Natural killer cell (primary cell): ENCODE results near the gene C13orf46. TPM values are rescaled to one million over a fixed set of nuclear protein-coding genes. Genes with fewer than 3 reads are reported as not detected.

Source experiments
- ATAC-seq, 3 donors: fragments of 150-1000 bp in 2 of 3; fragments of 200-7000 bp in 1 of 3; cut with Tn5 transposase; 1 replicate in 1 of 3; 2 replicates in 2 of 3; pipeline ENCODE4 v1.10.0; 2021; ENCODE audit warnings: mild to moderate bottlenecking in 2 of 3, moderate library complexity in 2 of 3
- DNase-seq, 2 donors: peaks; one replicate each; pipeline versions ENCODE4 v3.0.0 to v3.0.0-alpha.2; 2013 to 2021; ENCODE audit warnings: mixed read lengths in 1 of 2
- H3K27ac ChIP-seq: one replicate; pipeline ENCODE4 v1.5.1; 2013; ENCODE audit warnings: mild to moderate bottlenecking, low read length
- H3K27me3 ChIP-seq: one replicate; pipeline ENCODE4 v1.6.1; 2013; ENCODE audit warnings: low read length; ENCODE audit not compliant: control insufficient read depth, insufficient read depth
- H3K36me3 ChIP-seq: one replicate; pipeline ENCODE4 v1.6.1; 2013; ENCODE audit warnings: low read length; ENCODE audit not compliant: control insufficient read depth, insufficient read depth
- H3K4me1 ChIP-seq: one replicate; pipeline ENCODE4 v1.6.1; 2013; ENCODE audit warnings: low read length; ENCODE audit not compliant: control insufficient read depth, insufficient read depth
- H3K4me3 ChIP-seq: one replicate; pipeline ENCODE4 v1.5.1; 2013; ENCODE audit warnings: low read length
- H3K9me3 ChIP-seq: one replicate; pipeline ENCODE4 v1.6.1; 2013; ENCODE audit warnings: low read length; ENCODE audit not compliant: control insufficient read depth, insufficient read depth
- H3K27ac Mint-ChIP-seq, 2 donors: one replicate each; pipeline ENCODE4 v1.8.0; 2022; ENCODE audit warnings: mild to moderate bottlenecking in 2 of 2, mixed read lengths in 2 of 2, moderate library complexity in 1 of 2
- H3K27me3 Mint-ChIP-seq, 2 donors: one replicate each; pipeline ENCODE4 v1.8.0; 2022; ENCODE audit warnings: low read depth in 2 of 2, mixed read lengths in 2 of 2
- H3K36me3 Mint-ChIP-seq: one replicate; pipeline ENCODE4 v1.8.0; 2022; ENCODE audit warnings: mixed read lengths
- H3K4me1 Mint-ChIP-seq, 2 donors: one replicate each; pipeline ENCODE4 v1.8.0; 2022; ENCODE audit warnings: mixed read lengths in 2 of 2
- H3K4me3 Mint-ChIP-seq: one replicate; pipeline ENCODE4 v1.8.0; 2022; ENCODE audit warnings: mild to moderate bottlenecking, moderate library complexity, mixed read lengths
- H3K9me3 Mint-ChIP-seq, 2 donors: one replicate each; pipeline ENCODE4 v1.8.0; 2022; ENCODE audit warnings: mixed read lengths in 2 of 2
- CTCF ChIP-seq: fragments of 200-600 bp; IDR thresholded peaks from one replicate; pipeline ENCODE4 v1.8.0; 2022; ENCODE audit warnings: antibody characterized with exemption
- WGBS: methylation state at CpG from one replicate; pipeline ENCODE4 v1.1.7; 2013; ENCODE audit warnings: missing lambda C conversion rate; ENCODE audit not compliant: insufficient coverage; 5-methylcytosine and 5-hydroxymethylcytosine counted together
- intact Hi-C: fragments of 100-400 bp; cut with micrococcal nuclease; formaldehyde crosslinking; loops from one replicate; pipeline ENCODE4 v1.14.2; 2022
- total RNA-seq, 4 donors: library from RNA; stranded (reverse); fragments of 120-200 nt in 1 of 4; gene quantifications; one replicate each; pipeline versions ENCODE4 v1.2.3 to v1.2.4, GENCODE V29; 2013 to 2022

The C13orf46 gene
- total RNA-seq, 3 donors from 2014 or later (not counting 1 experiment from before 2014, with no cell fraction given), result 21.1 to 23.9 (median 23.5) TPM

- Mint-ChIP-seq H3K36me3 (no peaks in the 10 kb centered on the region), H3K9me3 (no peaks in the 10 kb centered on the region), H3K27ac (peak overlapping the region in 1 of 2 donors; percentile 18), H3K27me3 (no peaks in the 10 kb centered on the region), H3K4me3 (no peak overlapping the region), H3K4me1 (peaks cover 6 to 20% of the 10 kb centered on the region in 2 donors)
- no peak for TF ChIP-seq CTCF
- H3K36me3 ChIP-seq, result peaks cover 73% of the 10 kb centered on the region
- no peak for DNase-seq
- intact Hi-C loops, result no loop called here
- 87% methylated on average over 46 of the region's 46 CpGs for WGBS
- H3K27me3 ChIP-seq, result no peaks in the 10 kb centered on the region
- no peak overlapping the region for H3K4me3 ChIP-seq
- H3K9me3 ChIP-seq, result no peaks in the 10 kb centered on the region
- H3K27ac ChIP-seq, result no peak overlapping the region
- peak in 1 of 3 donors; percentile 6 for ATAC-seq
- H3K4me1 ChIP-seq, result no peaks in the 10 kb centered on the region
Observed at GRCh38 chr13:114001331-114002008, 27.6 kb upstream of the C13orf46 start.

GRCh38 chr13:114000151-114001040 lies 26.5 kb upstream of the C13orf46 start:
- Histone ChIP-seq H3K27me3 (no peaks in the 10 kb centered on the region), H3K9me3 (no peaks in the 10 kb centered on the region), H3K36me3 (peaks cover 77% of the 10 kb centered on the region), H3K4me1 (no peaks in the 10 kb centered on the region), H3K4me3 (no peak overlapping the region), H3K27ac (no peak overlapping the region)
- no peaks in the 10 kb centered on the region for H3K36me3 Mint-ChIP-seq
- no peaks in the 10 kb centered on the region for H3K27me3 Mint-ChIP-seq
- peaks cover 6 to 20% of the 10 kb centered on the region in 2 donors for H3K4me1 Mint-ChIP-seq
- ATAC-seq (no peak), DNase-seq (no peak)
- 95% methylated on average over 25 of the region's 26 CpGs for WGBS
- intact Hi-C loops, result no loop called here
- no peaks in the 10 kb centered on the region for H3K9me3 Mint-ChIP-seq
- no peak for TF ChIP-seq CTCF
- H3K27ac Mint-ChIP-seq, result peak overlapping the region in 1 of 2 donors; percentile 18
- no peak overlapping the region for H3K4me3 Mint-ChIP-seq

- Mint-ChIP-seq H3K9me3 (no peaks in the 10 kb centered on the region), H3K4me1 (peaks cover 6 to 15% of the 10 kb centered on the region in 2 donors), H3K27me3 (no peaks in the 10 kb centered on the region), H3K27ac (no peak overlapping the region), H3K4me3 (no peak overlapping the region), H3K36me3 (no peaks in the 10 kb centered on the region)
- DNase-seq, result no peak
- ATAC-seq, result no peak
- no peaks in the 10 kb centered on the region for H3K9me3 ChIP-seq
- no peak overlapping the region for H3K4me3 ChIP-seq
- no peak overlapping the region for H3K27ac ChIP-seq
- no peaks in the 10 kb centered on the region for H3K4me1 ChIP-seq
- 100% methylated on average over 2 of the region's 10 CpGs for WGBS
- H3K27me3 ChIP-seq, result no peaks in the 10 kb centered on the region
- peaks cover 77% of the 10 kb centered on the region for H3K36me3 ChIP-seq
- intact Hi-C loops, result no loop called here
- TF ChIP-seq CTCF, result no peak
Observed at GRCh38 chr13:113999618-113999910, 25.7 kb upstream of the C13orf46 start.
